Caco-2 (cell line): ENCODE measurements around the gene FABP1. TPM values are rescaled to one million over a fixed set of nuclear protein-coding genes. Genes with fewer than 3 reads are reported as not detected.

Source experiments
- BruUV-seq: library from RNA; stranded (reverse); fragments of 400-500 nt; replicated peaks from 2 replicates; lab custom pipeline; 2021; lab: Mats Ljungman, UMichigan
- CTCF ChIA-PET: fragments of 300-600 bp; sonication (Branson Sonifier 250); formaldehyde crosslinking; loops from one replicate; lab custom pipeline; 2022; ENCODE audit warnings: antibody characterized with exemption; lab: Charles Lee
- POLR2A ChIA-PET: fragments of 300-600 bp; sonication (Branson Sonifier 250); formaldehyde crosslinking; loops from one replicate; lab custom pipeline; 2022; ENCODE audit warnings: antibody characterized with exemption; lab: Charles Lee
- DNase-seq, 2 experiments: peaks; one replicate each; pipeline versions ENCODE4 v3.0.0 to v3.0.0-alpha.2; 2020 to 2022
- H3K27me3 ChIP-seq: replicated peaks from 2 replicates; pipeline ENCODE4 v1.6.0; 2011; ENCODE audit warnings: low read length; ENCODE audit not compliant: control insufficient read depth, insufficient read depth
- H3K36me3 ChIP-seq: 2 replicates; pipeline ENCODE4 v1.5.1; 2011; ENCODE audit warnings: low read length; ENCODE audit not compliant: control insufficient read depth, insufficient read depth
- H3K4me1 ChIP-seq: fragments of 250-450 bp; sonication (Bioruptor Pico); 2 replicates; pipeline ENCODE4 v1.5.1; 2020; ENCODE audit warnings: mild to moderate bottlenecking
- H3K4me3 ChIP-seq: 2 replicates; pipeline ENCODE4 v1.5.1; 2011; ENCODE audit warnings: low read depth, mild to moderate bottlenecking, control low read depth, low read length
- H3K9me3 ChIP-seq: fragments of 250-450 bp; sonication (Bioruptor Pico); 2 replicates; pipeline ENCODE4 v1.5.1; 2020; ENCODE audit warnings: mild to moderate bottlenecking, moderate library complexity
- H3K27ac Mint-ChIP-seq: one replicate; pipeline ENCODE4 v1.8.0; 2022; ENCODE audit warnings: mixed read lengths; ENCODE audit not compliant: unreplicated experiment
- H3K27me3 Mint-ChIP-seq: one replicate; pipeline ENCODE4 v1.8.0; 2022; ENCODE audit warnings: mixed read lengths; ENCODE audit not compliant: insufficient read depth, unreplicated experiment
- H3K36me3 Mint-ChIP-seq: one replicate; pipeline ENCODE4 v1.8.0; 2022; ENCODE audit warnings: mild to moderate bottlenecking, mixed read lengths; ENCODE audit not compliant: insufficient read depth, unreplicated experiment
- H3K4me1 Mint-ChIP-seq: one replicate; pipeline ENCODE4 v1.8.0; 2022; ENCODE audit warnings: low read depth, mixed read lengths; ENCODE audit not compliant: unreplicated experiment
- H3K4me3 Mint-ChIP-seq: one replicate; pipeline ENCODE4 v1.8.0; 2022; ENCODE audit warnings: mild to moderate bottlenecking, moderate library complexity, mixed read lengths; ENCODE audit not compliant: unreplicated experiment
- H3K9me3 Mint-ChIP-seq: one replicate; pipeline ENCODE4 v1.8.0; 2022; ENCODE audit warnings: mixed read lengths; ENCODE audit not compliant: unreplicated experiment
- CTCF ChIP-seq, 2 experiments: fragments of 200-600 bp in 1 of 2; IDR thresholded peaks; 1 replicate in 1 of 2; 2 replicates in 1 of 2; pipeline versions ENCODE4 v1.5.1 to v1.8.0; 2011 to 2022; ENCODE audit warnings: antibody characterized with exemption in 1 of 2, control low read depth in 1 of 2, inconsistent platforms in 1 of 2, low read depth in 1 of 2, low read length in 1 of 2, mild to moderate bottlenecking in 1 of 2, moderate library complexity in 1 of 2; ENCODE audit not compliant: insufficient read depth in 1 of 2, severe bottlenecking in 1 of 2, unreplicated experiment in 1 of 2
- intact Hi-C: fragments of 100-400 bp; cut with micrococcal nuclease; formaldehyde crosslinking; loops from one replicate; pipeline ENCODE4 v1.10.0; 2022; ENCODE audit not compliant: unreplicated experiment
- total RNA-seq: library from RNA; stranded (reverse); gene quantifications from 2 replicates; pipeline ENCODE4 v1.2.3, GENCODE V29; 2022

Gene FABP1
- total RNA-seq, 1 experiment from 2014 or later = 44.5 TPM

- no peaks in the 10 kb centered on the region for H3K27me3 Mint-ChIP-seq
- no peak for TF ChIP-seq CTCF (IDR thresholded peaks at IDR 0.05; ENCODE audit: insufficient read depth in 1 of 2, low read depth in 1 of 2, low read length in 1 of 2, severe bottlenecking in 1 of 2, unreplicated experiment in 1 of 2)
These were observed 921 bp upstream of the FABP1 start for GRCh38 chr2:88128654-88129312.

GRCh38 chr2:88127638-88127887, 299 bp downstream of the FABP1 start:
- H3K4me1 Mint-ChIP-seq = peaks cover 58% of the 10 kb centered on the region
- BruUV-seq = TSS peak; percentile 93
- Histone ChIP-seq H3K4me3 (peak overlapping the region; percentile 40), H3K36me3 (peaks cover 9% of the 10 kb centered on the region), H3K4me1 (peaks cover 57% of the 10 kb centered on the region), H3K27me3 (no peaks in the 10 kb centered on the region), H3K9me3 (no peaks in the 10 kb centered on the region)
- DNase-seq = no peak
- TF ChIP-seq CTCF (IDR thresholded peaks at IDR 0.05; ENCODE audit: insufficient read depth in 1 of 2, low read depth in 1 of 2, low read length in 1 of 2, severe bottlenecking in 1 of 2, unreplicated experiment in 1 of 2) = no peak
- H3K36me3 Mint-ChIP-seq = peaks cover 12% of the 10 kb centered on the region
- no peaks in the 10 kb centered on the region for H3K27me3 Mint-ChIP-seq
- peak overlapping the region; percentile 58 for H3K4me3 Mint-ChIP-seq
- ChIA-PET POLR2A (interaction anchor here (0.8 kb wide), 1 partner anchor 11 kb away, joined by 3 read pairs; no protein-coding TSS in a partner anchor), CTCF (interaction anchor here (0.9 to 1.4 kb wide), 3 partner anchors 11 to 67 kb away, joined by 3 to 13 read pairs (median 3); no protein-coding TSS in a partner anchor)
- intact Hi-C loops = no loop called here
- no peaks in the 10 kb centered on the region for H3K9me3 Mint-ChIP-seq
- peak overlapping the region; percentile 69 for H3K27ac Mint-ChIP-seq

More at GRCh38 chr2:88128654-88129312, 921 bp upstream of the FABP1 start:
- CTCF ChIA-PET = no interaction called here
- peaks cover 12% of the 10 kb centered on the region for H3K36me3 Mint-ChIP-seq
- Histone ChIP-seq H3K9me3 (no peaks in the 10 kb centered on the region), H3K27me3 (no peaks in the 10 kb centered on the region), H3K4me1 (peaks cover 63% of the 10 kb centered on the region), H3K36me3 (peaks cover 7% of the 10 kb centered on the region), H3K4me3 (no peak overlapping the region)
- no TSS peak for BruUV-seq
- H3K4me1 Mint-ChIP-seq = peaks cover 58% of the 10 kb centered on the region
- no peaks in the 10 kb centered on the region for H3K9me3 Mint-ChIP-seq
- intact Hi-C loops = loop anchor here (1.0 kb wide), 2 partner anchors 11 to 32 kb away; no protein-coding TSS in a partner anchor
- peak overlapping the region; percentile 34 for H3K27ac Mint-ChIP-seq
- peak in 1 of 2 experiments; percentile 25 for DNase-seq
- no peak overlapping the region for H3K4me3 Mint-ChIP-seq
- POLR2A ChIA-PET = no interaction called here

- intact Hi-C loops = no loop called here
- peaks cover 58% of the 10 kb centered on the region for H3K4me1 Mint-ChIP-seq
- H3K27me3 Mint-ChIP-seq = no peaks in the 10 kb centered on the region
- Histone ChIP-seq H3K27me3 (no peaks in the 10 kb centered on the region), H3K36me3 (peaks cover 9% of the 10 kb centered on the region), H3K4me1 (peaks cover 51% of the 10 kb centered on the region), H3K9me3 (no peaks in the 10 kb centered on the region), H3K4me3 (peak overlapping the region; percentile 40)
- peaks cover 12% of the 10 kb centered on the region for H3K36me3 Mint-ChIP-seq
- peak overlapping the region; percentile 58 for H3K4me3 Mint-ChIP-seq
- CTCF ChIA-PET = interaction anchor here (0.9 to 1.4 kb wide), 4 partner anchors 12 to 67 kb away, joined by 3 to 13 read pairs (median 3); no protein-coding TSS in a partner anchor
- H3K27ac Mint-ChIP-seq = peak overlapping the region; percentile 69
- no peak for TF ChIP-seq CTCF (IDR thresholded peaks at IDR 0.05; ENCODE audit: insufficient read depth in 1 of 2, low read depth in 1 of 2, low read length in 1 of 2, severe bottlenecking in 1 of 2, unreplicated experiment in 1 of 2)
- POLR2A ChIA-PET = interaction anchor here (0.8 kb wide), 1 partner anchor 12 kb away, joined by 3 read pairs; no protein-coding TSS in a partner anchor
- H3K9me3 Mint-ChIP-seq = no peaks in the 10 kb centered on the region
- DNase-seq = no peak
- BruUV-seq = no TSS peak
These were observed 857 bp downstream of the FABP1 start for GRCh38 chr2:88126772-88127637.
